NCI-H2107 treated with DMSO at 0.1 percent for 48 hours (cell line): ENCODE data around the gene CTPS2.
"Not testable (repeated sequence)": the region's sequence is repeated elsewhere in the genome, so short reads cannot be mapped to it uniquely, and the experiment has no call there.

Experiments
- DNase-seq: peaks from one replicate; lab custom pipeline; 2025; ENCODE audit not compliant: unreplicated experiment; lab: John Stamatoyannopoulos, UW

CTPS2 gene, protein sequence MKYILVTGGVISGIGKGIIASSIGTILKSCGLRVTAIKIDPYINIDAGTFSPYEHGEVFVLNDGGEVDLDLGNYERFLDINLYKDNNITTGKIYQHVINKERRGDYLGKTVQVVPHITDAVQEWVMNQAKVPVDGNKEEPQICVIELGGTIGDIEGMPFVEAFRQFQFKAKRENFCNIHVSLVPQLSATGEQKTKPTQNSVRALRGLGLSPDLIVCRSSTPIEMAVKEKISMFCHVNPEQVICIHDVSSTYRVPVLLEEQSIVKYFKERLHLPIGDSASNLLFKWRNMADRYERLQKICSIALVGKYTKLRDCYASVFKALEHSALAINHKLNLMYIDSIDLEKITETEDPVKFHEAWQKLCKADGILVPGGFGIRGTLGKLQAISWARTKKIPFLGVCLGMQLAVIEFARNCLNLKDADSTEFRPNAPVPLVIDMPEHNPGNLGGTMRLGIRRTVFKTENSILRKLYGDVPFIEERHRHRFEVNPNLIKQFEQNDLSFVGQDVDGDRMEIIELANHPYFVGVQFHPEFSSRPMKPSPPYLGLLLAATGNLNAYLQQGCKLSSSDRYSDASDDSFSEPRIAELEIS

DNA sequence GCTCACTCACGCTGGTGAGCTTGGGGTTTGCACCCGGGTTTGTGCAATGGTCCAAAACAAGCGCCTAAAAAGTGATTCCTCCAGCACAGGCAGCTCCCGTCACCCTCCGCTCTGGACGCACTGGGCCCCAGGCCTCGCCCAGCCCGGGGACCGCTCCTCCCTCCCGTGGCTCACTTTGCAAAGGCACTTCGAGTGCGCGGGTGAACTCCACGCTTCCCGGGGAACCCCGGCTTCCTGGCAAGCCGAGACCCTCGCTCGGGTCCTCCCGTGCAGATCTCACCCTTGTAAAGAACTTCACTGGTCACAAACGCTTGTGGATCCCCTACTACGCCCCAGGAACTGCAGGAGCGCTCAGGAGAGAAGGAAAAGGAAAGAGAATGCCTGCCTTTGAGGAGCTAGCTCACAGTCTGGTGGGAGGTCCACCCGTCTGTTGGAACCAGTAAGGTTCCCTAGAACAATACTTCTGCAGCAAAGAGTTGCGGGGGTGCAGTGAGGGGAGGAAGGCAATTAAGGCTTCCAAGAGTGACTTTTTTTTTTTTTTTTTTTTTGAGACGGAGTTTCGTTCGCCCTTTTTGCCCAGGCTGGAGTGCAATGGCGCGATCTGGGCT is at the start of gene CTPS2:
TSS of gene CTPS2 (minus strand) at position 122 of the 608 bp plus-strand sequence. CDS start 9,767 bp downstream, outside the sequence.
- DNase-seq, result peak; percentile 52

DNA sequence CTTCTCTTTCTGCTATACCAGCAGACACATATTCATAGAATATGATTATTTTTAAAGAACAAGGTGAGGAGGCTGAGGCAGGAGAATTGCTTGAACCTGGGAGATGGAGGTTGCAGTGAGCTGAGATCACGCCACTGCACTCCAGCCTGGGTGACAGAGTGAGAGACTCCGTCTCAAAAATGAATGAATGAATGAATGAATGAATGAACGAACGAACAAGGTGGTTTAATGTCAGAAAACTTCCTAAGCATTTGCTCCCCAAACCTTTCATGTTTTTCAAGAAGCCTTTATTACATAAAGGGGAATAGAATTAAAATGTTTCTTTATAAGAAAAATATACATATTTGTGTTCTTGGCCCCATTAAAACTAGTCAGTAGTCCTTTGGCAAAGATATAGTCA is 49.0 kb upstream of the CTPS2 start:
- not testable (repeated sequence) for DNase-seq

DNA sequence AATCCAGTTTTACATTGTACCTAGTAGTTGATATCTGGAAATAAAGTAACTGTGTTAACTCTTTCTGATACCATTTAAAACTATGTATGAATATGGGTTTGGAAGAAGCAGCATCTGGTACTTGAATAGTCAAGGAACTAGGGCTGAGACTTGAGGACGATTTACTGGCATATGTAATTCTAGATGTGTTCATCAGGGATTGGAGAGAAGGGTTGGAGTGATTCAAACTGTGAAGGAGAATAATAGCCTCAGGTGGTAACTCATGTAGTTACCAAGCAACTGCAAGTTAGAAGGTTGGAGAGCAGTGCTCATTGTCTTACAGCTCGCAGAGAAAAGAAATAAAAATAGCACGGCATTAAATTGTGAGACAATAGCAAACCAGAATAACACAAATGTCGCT is 44.3 kb upstream of the CTPS2 start:
- peak; percentile 96 for DNase-seq

DNA sequence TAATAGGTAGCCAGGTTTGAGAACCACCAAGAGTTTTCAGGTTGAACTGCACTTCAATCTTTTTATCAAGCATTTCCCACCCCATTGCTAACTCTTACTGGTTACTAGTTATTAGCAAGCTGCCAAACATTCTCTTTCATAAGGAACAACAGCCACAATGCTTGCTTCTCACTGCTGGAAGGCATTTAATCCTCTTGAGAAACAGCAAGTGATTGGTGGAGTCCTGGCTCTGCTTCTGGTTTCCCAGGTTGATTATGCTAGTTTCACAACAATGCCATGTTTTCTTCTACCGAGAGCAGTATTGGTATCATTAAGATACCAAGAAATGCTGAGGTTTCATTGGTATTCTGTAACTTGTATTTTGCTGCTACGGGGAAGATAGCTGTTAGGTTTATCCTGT is 41.5 kb upstream of the CTPS2 start:
- no peak for DNase-seq

DNA sequence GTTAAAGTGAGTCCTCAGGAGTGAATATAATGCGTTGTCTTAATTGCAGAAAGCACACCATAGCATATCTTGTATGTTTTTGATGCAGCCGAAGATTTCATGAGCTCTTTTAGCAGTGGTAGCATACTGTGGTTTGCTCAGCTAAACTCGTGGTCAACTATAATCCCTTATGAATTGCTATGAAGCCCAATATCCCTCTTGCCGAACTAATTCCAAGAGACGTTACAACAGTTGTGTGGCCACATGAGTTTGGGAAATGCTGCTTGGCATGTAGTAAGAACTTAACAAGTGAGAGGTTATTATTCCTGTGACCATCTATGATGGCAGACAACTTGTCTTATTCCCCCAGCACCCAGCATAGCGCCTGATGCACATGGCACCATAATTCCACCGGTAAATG is 37.7 kb upstream of the CTPS2 start:
- no peak for DNase-seq

DNA sequence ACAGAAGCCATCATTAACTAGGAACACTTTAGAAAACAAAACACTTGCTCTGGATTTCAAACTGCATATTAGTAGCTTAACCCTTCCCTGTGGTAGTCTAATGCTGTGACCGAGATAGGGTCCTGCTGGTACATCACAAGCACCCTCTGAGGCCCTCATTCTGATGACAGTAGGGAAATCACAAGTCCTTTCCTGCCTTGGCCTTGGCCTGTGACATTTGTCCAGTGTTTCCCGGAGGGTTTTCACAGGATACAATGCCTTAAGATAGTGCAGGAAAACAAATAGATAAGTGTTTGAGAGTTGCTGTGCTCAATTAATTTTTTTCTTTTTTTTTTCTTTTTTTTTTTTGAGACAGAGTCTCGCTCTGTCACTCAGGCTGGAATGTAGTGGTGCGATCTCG is 36.0 kb upstream of the CTPS2 start:
- no peak for DNase-seq

DNA sequence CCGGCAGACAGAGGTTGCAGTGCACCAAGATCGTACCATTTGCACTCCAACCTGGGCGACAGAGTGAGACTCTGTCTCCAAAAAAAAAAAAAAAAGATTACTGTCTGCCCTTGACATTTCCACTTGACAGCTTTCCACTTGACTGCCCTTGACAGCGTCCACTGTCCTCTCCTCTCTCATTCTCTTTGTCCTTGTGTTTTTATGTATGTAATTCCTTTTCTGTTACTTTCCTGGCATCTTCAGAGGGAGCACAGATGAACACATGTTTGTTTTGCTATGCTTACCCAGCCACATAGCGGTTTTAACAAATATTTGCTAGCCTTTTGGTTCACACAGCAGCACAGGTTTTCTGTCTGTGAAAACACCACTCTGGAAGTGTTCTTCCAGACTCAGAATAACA is 33.2 kb upstream of the CTPS2 start:
- no peak for DNase-seq

DNA sequence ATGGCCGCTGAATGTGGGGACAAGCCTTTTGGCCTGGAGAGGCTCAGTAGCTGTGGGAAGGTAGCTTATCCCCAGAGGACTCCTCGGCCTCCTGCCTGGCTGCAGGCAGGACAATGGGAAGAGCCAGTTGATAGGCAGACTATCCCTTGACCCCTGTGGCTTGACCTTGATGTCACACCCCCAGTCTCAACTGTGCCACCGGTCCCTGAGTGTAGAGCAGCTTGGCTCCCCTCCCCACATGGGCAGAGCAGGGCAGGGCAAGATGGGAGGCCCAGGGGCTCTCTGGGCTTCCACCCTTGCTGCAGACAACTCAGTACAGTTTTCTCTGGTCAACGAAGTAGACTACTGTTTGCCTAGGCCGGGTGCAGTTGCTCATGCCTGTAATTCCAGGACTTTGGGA is 32.6 kb upstream of the CTPS2 start:
- DNase-seq, result no peak

DNA sequence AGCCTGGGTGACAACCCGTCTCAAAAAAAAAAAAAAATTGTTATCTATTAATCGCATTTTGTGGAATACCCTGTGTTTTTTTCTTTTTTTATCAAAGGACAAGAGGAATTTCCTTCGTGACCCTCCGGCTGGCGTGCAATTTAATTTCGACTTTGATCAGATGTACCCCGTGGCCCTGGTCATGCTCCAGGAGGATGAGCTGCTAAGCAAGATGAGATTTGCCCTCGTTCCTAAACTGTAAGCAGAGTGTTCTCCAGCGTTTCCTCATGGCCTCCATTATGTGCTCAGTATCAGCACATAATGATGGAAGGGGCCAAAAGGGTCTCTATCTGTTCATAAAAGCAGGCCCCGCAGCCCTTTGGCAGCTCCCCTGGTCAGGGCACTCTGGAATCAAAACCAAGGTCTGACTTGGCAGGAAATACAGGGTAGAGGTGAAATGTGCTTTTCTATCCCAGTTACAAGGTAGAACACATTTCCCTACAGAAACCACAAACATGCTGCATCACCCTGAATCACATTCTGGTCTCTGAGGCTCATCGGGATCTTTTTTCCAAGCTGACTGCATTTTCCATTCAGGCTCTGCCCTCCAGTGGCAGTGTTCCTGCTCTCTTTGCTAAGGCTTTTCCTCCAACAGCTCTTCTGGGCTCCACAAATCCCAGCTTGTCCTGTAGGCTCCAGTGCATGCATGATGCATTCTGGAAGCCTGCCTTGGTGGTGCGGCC is 31.3 kb upstream of the CTPS2 start:
- DNase-seq, result no peak

DNA sequence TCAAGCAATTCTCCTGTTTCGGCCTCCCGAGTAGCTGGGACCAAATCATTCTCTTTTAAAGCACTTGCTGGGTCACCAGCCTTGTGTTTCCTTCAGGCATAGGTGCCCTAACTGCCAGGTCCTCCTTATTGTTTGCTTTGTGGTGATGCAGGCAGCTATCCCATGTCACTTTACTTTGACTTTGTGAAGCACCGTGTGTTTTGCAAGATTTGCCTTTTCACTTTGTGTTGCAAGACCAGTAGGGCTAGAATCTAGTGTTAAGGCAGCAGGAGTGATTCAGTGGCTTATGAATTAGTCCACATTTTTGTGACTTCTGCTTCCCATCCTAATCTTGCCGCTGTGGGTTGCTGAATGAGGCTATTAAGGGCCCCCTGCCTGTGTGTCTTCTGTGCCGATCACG is 27.1 kb upstream of the CTPS2 start:
- peak; percentile 26 for DNase-seq

DNA sequence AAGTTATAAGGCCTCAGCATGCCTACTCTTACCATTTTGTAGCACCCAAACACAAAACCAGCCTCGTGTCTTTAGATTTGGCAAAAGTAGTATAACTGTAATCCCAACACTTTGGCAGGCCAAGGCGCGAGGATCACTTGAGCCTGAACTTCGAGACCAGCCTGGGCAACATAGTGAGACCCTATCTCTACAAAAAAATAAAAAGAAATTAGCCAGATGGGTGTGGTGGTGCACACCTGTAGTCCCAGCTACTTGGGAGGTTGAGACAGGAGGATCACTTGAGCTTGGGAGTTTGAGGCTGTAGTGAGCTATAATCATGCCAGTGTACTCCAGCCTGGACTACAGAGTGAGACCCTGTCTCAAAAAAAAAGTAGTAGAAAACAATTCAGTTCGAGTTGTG is 24.6 kb upstream of the CTPS2 start:
- DNase-seq, result no peak

DNA sequence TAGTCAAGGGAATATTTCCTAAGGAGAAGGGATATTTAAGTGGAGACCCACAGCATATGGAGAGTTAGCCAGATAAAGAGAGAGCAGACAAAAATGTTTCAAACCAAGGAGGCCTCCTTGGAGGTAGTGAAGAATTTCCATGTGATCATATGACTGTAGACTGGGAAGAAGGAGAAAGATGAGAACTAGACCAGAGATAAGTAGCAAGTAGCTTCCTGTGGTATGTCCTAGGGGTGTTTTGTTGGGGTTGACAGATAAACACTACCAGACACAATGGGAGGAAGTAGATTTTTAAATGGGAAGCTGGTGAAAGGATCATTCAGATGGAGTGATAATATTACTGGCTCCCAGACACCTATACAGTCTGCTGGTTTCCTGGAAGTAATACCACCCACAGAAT is 20.5 kb upstream of the CTPS2 start:
- DNase-seq, result no peak

DNA sequence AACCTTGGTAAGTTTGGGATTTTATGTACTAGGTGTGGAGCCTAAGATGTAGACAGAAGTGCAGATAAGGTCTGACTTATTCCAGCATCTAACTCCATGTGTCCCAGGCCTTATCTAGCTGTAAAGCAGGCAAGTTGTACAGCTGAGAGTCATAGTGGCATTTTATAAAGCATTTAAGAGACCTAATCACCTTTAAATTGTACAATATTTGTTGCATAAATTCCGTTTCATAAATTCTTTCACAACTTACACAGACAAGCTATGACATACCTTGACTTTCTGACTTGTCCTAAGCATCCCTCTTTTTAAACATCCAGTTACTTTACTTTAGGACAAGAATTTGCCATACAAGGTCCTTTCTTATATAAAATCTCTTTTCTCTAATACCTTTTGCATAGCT is 18.0 kb upstream of the CTPS2 start:
- no peak for DNase-seq

DNA sequence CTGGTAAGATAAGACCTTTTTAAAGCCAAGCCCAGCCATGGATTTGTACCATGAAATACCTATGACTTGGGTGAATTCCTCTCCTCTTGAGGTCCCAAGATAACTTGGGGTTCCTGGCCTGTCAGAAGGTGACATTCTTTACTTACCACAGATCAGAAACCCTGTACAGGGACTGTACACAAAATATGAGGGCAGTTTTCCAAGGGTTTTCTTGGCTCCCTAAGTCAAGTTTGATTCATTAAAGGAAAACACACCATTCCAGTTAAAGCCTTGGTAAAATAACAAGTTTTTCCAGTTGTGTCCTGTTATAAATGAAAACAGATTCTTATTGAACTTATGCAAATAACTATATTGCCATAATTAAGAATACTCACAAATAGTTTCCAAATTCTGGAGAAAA is 15.2 kb upstream of the CTPS2 start:
- no peak for DNase-seq

DNA sequence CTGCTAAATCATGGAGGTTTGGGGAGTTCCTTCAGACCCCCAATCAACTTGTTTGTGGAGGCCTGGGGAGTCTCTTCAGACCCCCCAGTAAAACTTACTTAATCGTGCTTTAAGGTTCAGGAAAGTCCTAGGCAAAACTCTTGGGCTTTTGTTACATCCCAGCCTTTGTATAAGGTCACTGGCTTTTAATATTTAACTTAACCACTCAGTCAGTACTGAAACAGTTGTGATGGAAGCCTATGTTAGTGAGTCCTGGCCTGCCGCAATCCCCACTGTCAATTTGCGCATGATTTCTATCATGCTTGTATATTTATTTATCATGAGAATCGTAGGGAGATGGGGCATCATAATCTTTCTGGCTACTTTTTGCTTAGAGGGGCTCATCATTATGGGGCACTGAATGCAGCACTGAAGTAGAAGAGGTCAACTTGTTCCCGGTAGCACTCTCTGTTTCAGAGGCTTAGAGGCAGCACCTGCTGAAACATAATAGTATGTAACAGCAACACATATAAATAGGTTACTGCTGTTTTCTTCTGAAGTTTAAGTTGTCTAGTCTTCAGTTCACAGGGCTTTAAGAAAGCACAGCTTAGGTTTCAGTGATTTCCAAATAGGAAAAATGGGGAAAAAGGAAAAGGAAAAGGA is 14.0 kb upstream of the CTPS2 start:
- DNase-seq, result not testable (repeated sequence)

DNA sequence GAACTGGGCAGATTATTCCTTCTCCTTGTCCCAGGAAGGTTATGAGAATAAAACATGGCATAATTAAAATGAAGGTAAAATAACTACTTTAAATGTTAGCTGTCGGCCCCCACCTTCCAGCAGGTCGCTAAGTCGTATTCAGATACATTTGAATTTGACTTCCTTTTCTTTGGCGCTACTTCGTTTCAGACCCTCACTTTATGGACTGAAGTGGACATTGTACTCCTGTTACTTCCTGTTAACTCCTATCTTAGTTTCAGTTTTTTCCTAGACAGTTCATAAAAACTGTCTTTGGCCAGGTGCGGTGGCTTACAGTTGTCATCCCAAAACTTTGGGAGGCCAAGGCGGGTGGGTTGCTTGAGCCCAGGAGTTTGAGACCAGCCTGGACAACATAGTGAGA is 12.6 kb upstream of the CTPS2 start:
- DNase-seq, result no peak

DNA sequence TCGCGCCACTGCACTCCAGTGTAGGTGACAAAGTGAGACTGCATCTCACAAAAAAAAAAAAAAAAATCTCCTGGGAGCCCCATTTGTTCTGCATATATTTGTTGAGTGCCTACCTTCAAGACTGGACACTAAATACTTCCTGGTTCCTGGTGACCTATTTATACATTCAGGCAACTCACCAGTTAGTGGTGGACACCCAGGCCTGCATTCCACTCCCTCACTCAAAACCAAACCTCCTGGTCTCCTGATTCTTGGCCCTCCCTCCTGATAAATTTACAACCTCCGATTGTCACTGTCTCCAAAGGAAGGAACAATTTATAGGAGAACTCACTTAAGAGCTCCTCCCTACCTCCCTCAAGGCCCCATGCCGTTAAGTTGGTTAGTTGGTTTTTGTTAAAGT is 10.0 kb upstream of the CTPS2 start:
- DNase-seq, result no peak

DNA sequence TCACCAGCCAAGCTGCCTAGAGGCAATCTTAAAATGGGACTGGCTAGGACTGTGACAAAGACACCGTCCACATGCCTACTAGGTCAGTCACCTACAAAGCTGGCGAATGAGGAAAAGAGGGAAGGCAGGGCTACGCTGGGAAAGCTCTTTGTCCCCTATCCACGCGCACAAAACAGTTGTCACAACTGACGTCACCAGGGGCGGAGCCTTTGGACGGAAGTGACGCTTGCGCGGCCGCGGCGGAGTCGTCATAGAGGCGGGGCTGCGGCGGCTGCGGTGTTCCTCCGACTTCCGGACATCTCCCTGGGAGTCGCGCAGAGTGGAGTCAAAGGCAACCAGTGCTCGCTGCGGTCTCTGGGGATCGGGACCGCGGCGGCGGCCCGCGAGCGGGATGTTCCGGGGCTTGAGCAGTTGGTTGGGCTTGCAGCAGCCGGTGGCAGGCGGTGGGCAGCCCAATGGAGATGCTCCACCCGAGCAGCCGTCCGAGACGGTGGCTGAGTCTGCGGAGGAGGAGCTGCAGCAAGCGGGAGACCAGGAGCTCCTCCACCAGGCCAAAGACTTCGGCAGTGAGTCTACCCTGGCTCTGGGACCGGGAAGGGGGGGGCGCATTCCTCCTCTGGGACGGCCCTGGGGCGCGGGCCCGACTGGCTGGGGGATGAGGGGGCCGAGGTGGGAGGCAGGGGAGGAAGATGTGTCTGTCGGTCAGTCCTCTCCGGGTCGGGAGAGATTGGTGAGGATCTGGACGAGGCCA is 7.0 kb upstream of the CTPS2 start, which contains the start of gene SYAP1:
TSS of gene SYAP1 (plus strand) at position 279 of the 751 bp plus-strand sequence. CDS start at position 392, 113 bp downstream.
- peak; percentile 93 for DNase-seq

DNA sequence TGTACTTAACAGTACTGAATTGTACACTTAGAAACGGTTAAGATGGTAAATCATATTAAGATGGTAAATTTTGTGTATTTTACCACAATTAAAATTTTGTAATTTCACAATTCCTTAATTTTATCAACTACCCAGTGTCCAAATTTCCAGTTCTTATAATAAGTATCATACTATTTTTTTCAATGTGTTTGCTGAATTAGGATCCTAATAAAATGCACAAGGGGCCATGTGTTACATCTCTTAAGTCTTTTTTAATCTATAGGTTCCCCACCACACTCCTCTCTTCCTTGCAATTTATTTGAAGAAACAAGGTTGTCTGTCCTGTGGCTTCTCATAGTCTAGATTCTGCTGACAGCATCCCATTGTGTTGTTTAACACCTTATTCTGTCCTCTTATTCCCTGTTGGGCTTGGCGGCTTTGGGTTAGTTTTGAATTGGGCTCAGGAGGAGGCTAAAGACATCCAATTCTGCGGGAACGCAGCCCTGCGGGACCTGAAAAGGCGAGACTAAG is 6.4 kb upstream of the CTPS2 start:
- DNase-seq, result no peak

DNA sequence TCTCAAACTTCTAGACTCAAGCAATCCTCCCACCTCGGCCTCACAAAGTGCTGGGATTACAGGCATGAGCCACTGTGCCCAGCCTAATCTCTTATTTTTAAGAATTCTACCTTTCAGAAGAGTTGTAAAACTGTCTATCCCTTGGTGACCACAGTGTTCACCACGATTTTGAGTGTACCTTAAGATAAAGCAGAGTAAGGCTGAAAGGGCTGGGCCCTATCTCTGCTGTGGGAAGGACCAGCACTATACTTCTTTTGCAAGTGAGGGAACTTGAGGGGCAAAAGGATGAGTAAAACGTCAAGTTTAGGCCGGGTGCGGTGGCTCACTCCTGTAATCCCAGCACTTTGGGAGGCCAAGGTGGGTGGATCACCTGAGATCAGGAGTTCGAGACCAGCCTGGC is 4.0 kb upstream of the CTPS2 start:
- DNase-seq, result not testable (repeated sequence)
